A673 (cell line): ENCODE data around the gene APEH. TPM values are rescaled to one million over a fixed set of nuclear protein-coding genes. Genes with fewer than 3 reads are reported as not detected.

Experiments
- BruUV-seq: library from RNA; stranded (reverse); fragments of 400-500 nt; replicated peaks from 2 replicates; lab custom pipeline; 2021; lab: Mats Ljungman, UMichigan
- CTCF ChIA-PET: fragments of 300-600 bp; sonication (Branson Sonifier 250); formaldehyde crosslinking; loops from one replicate; lab custom pipeline; 2022; ENCODE audit warnings: antibody characterized with exemption; lab: Charles Lee
- POLR2A ChIA-PET: fragments of 300-600 bp; sonication (Branson Sonifier 250); formaldehyde crosslinking; loops from one replicate; lab custom pipeline; 2022; ENCODE audit warnings: antibody characterized with exemption; ENCODE audit not compliant: low non-redundant PET; lab: Charles Lee
- DNase-seq: peaks from one replicate; pipeline ENCODE4 v3.0.0-alpha.2; 2015; ENCODE audit warnings: low spot score
- H3K27ac ChIP-seq: fragments of 200-600 bp; sonication (generic); 2 replicates; pipeline ENCODE4 v1.5.1; 2016; ENCODE audit warnings: mixed run types, low read depth, mild to moderate bottlenecking, mixed read lengths, antibody characterized with exemption, low read length; ENCODE audit not compliant: poor library complexity, severe bottlenecking
- H3K27me3 ChIP-seq: fragments of 200-600 bp; sonication (generic); replicated peaks from 2 replicates; pipeline ENCODE4 v1.6.1; 2017; ENCODE audit warnings: mixed run types, low read depth, mild to moderate bottlenecking, mixed read lengths, antibody characterized with exemption, low read length; ENCODE audit not compliant: insufficient read depth, poor library complexity
- H3K36me3 ChIP-seq: fragments of 200-600 bp; sonication (generic); 2 replicates; pipeline ENCODE4 v1.6.1; 2016; ENCODE audit warnings: mixed run types, mild to moderate bottlenecking, mixed read lengths, antibody characterized with exemption, low read length; ENCODE audit not compliant: insufficient read depth, poor library complexity, severe bottlenecking
- H3K4me1 ChIP-seq: fragments of 200-600 bp; sonication (generic); 2 replicates; pipeline ENCODE4 v1.6.1; 2017; ENCODE audit warnings: mixed run types, mild to moderate bottlenecking, mixed read lengths, antibody characterized with exemption, low read length; ENCODE audit not compliant: insufficient read depth, poor library complexity, severe bottlenecking
- H3K4me3 ChIP-seq: fragments of 200-600 bp; sonication (generic); 2 replicates; pipeline ENCODE4 v1.5.1; 2016; ENCODE audit warnings: low read depth, mixed run types, mild to moderate bottlenecking, mixed read lengths, low read length; ENCODE audit not compliant: poor library complexity, severe bottlenecking
- H3K9me3 ChIP-seq: fragments of 200-600 bp; sonication (generic); 2 replicates; pipeline ENCODE4 v1.6.1; 2016; ENCODE audit warnings: mixed run types, low read depth, mild to moderate bottlenecking, mixed read lengths, antibody characterized with exemption, low read length; ENCODE audit not compliant: poor library complexity, severe bottlenecking
- EZH2 ChIP-seq: fragments of 200-600 bp; sonication (generic); IDR thresholded peaks from 2 replicates; pipeline ENCODE4 v1.6.1; 2017; ENCODE audit warnings: borderline replicate concordance, low read depth, mild to moderate bottlenecking, mixed read lengths, antibody characterized with exemption, low read length; ENCODE audit not compliant: poor library complexity, severe bottlenecking
- intact Hi-C: fragments of 100-400 bp; cut with micrococcal nuclease; formaldehyde crosslinking; loops from one replicate; pipeline ENCODE4 v1.10.0; 2022; ENCODE audit not compliant: unreplicated experiment
- total RNA-seq: library from RNA; stranded (reverse); gene quantifications from 2 replicates; pipeline ENCODE4 v1.2.3, GENCODE V29; 2021
- TF ChIP-seq, protein P1 (sequence below): fragments of 300-800, 200-600 bp; sonication (generic); conservative IDR thresholded peaks from 2 replicates; pipeline ENCODE4 v1.5.1; 2017; ENCODE audit warnings: low read depth, mild to moderate bottlenecking, antibody characterized with exemption, low read length, moderate library complexity, mixed read lengths

APEH gene
- total RNA-seq, 1 experiment from 2014 or later = 64.9 TPM

DNA sequence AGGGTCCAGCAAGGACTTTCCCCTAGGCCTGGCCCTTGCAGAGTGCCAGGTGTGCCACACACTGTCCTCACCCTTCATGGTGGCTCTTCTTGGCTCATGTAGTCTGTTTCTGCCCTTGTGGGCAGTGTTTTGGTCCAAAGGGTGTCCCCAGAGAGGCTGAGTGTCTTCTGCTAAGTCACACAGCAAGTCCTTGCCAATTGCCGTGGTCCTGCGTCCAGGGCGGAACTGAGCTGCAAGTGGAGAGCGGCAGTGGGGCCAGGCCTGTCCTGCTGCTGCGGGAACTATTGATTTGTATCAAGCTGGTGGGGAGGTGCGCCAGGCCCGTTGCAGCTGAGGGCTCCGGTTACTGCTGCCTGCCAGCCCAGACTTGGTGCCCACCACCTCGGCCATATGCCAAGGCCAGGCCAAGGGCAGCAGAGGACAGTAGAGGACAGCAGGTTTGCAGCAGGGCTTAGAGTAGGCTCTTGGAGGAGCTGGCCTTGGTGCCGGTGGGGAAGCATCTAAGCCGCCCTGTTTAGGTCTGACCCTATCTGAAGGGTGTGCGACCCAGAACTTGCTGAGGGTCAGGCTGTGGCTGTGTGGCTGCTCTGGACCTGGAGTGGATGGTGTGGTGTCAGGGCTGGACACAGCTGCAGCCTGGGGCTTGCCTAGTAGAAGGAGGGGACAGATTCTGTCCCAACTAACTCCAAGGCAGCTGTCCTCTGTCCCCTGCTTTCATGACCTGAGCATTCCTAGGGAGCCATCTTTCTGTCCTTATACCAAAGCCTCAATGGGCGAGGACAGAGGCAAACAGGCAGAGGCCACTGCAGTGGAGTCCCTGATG, 40.8 kb downstream of the APEH start:
- CTCF ChIA-PET = no interaction called here
- Histone ChIP-seq H3K4me3 (no peak overlapping the region), H3K27ac (no peak overlapping the region), H3K4me1 (no peaks in the 10 kb centered on the region), H3K36me3 (no peaks in the 10 kb centered on the region), H3K9me3 (no peaks in the 10 kb centered on the region), H3K27me3 (no peaks in the 10 kb centered on the region)
- DNase-seq = no peak
- intact Hi-C loops = loop anchor here (5.0 kb wide), 1 partner anchor 192 kb away; no protein-coding TSS in a partner anchor
- TF ChIP-seq EZH2 = no peak
- TF ChIP-seq, protein P1, sequence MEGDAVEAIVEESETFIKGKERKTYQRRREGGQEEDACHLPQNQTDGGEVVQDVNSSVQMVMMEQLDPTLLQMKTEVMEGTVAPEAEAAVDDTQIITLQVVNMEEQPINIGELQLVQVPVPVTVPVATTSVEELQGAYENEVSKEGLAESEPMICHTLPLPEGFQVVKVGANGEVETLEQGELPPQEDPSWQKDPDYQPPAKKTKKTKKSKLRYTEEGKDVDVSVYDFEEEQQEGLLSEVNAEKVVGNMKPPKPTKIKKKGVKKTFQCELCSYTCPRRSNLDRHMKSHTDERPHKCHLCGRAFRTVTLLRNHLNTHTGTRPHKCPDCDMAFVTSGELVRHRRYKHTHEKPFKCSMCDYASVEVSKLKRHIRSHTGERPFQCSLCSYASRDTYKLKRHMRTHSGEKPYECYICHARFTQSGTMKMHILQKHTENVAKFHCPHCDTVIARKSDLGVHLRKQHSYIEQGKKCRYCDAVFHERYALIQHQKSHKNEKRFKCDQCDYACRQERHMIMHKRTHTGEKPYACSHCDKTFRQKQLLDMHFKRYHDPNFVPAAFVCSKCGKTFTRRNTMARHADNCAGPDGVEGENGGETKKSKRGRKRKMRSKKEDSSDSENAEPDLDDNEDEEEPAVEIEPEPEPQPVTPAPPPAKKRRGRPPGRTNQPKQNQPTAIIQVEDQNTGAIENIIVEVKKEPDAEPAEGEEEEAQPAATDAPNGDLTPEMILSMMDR = no peak
- POLR2A ChIA-PET = no interaction called here
- BruUV-seq = no TSS peak

DNA sequence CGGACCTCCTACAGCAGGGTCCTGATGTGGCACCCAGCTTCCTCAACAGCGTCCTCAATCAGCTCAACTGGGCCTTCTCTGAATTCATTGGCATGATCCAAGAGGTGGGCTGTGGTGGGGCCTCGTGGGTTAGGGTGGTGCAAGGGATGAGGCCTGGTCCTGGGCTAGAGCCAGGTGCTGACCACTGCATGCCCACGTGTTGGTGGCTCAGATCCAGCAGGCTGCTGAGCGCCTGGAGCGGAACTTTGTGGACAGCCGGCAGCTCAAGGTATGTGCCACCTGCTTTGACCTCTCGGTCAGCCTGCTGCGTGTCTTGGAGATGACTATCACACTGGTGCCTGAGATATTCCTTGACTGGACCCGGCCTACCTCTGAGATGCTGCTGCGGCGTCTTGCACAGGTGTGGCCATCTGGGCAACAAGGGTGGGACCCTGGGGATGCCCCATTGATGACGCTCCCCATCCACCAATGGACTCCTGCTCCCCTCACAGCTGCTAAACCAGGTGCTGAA, 41.5 kb downstream of the APEH start:
- H3K27ac ChIP-seq = no peak overlapping the region
- H3K9me3 ChIP-seq = no peaks in the 10 kb centered on the region
- TF ChIP-seq EZH2 = no peak
- TF ChIP-seq, protein P1 = no peak
- BruUV-seq = no TSS peak
- ChIA-PET POLR2A (no interaction called here), CTCF (no interaction called here)
- no peaks in the 10 kb centered on the region for H3K4me1 ChIP-seq
- peaks cover 1% of the 10 kb centered on the region for H3K36me3 ChIP-seq
- no peak for DNase-seq
- H3K4me3 ChIP-seq = no peak overlapping the region
- no peaks in the 10 kb centered on the region for H3K27me3 ChIP-seq
- intact Hi-C loops = loop anchor here (5.0 kb wide), 1 partner anchor 192 kb away; no protein-coding TSS in a partner anchor

DNA sequence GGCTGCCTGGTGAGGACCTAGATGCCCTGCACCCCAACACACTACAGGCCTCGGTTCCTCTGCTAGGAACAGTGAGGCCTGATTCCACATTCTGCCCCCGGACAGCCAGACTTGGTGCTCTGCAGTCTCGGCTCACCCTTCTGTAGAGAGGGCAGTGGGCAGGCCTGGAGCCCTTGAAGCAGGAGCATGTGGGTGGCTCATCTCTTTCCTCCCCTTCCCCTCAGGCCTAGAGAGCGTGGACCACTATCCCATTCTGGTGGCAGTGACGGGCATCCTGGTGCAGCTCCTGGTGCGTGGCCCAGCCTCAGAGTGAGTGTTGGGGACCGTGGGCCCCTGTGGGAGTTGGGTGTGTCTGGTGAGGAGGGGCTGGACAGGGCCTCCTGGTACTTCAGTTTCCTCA, 42.0 kb downstream of the APEH start:
- no peaks in the 10 kb centered on the region for H3K27me3 ChIP-seq
- H3K27ac ChIP-seq = no peak overlapping the region
- POLR2A ChIA-PET = no interaction called here
- DNase-seq = no peak
- TF ChIP-seq EZH2 = no peak
- TF ChIP-seq, protein P1 = no peak
- intact Hi-C loops = loop anchor here (5.0 kb wide), 1 partner anchor 191 kb away; no protein-coding TSS in a partner anchor
- H3K9me3 ChIP-seq = no peaks in the 10 kb centered on the region
- CTCF ChIA-PET = no interaction called here
- H3K4me3 ChIP-seq = no peak overlapping the region
- BruUV-seq = no TSS peak
- H3K36me3 ChIP-seq = peaks cover 5% of the 10 kb centered on the region
- H3K4me1 ChIP-seq = no peaks in the 10 kb centered on the region
